ENCODE measurements around the gene PHAX.
"Not testable (repeated sequence)": the region's sequence is repeated elsewhere in the genome, so short reads cannot be mapped to it uniquely, and the experiment has no call there.

PHAX gene

GRCh38 chr5:126600631-126601511 lies at the start of gene PHAX:
PHAX (plus strand) TSS chr5:126600947; CDS start chr5:126600963, 16 bp downstream.
- peak; percentile 95 for TF ChIP-seq CTCF (IDR thresholded peaks at IDR 0.05)
- no peak for TF ChIP-seq ZFX (IDR thresholded peaks at IDR 0.05; ENCODE audit: borderline replicate concordance)
- peak within 1 kb of the TSS; percentile 91 for H3K27ac ChIP-seq

GRCh38 chr5:126552614-126553013 lies 48.1 kb upstream of the PHAX start:
- H3K27ac ChIP-seq = no peak overlapping the region
- TF ChIP-seq CTCF (IDR thresholded peaks at IDR 0.05) (no peak), ZFX (IDR thresholded peaks at IDR 0.05; ENCODE audit: borderline replicate concordance) (no peak)

GRCh38 chr5:126555101-126555500 lies 45.6 kb upstream of the PHAX start:
- H3K27ac ChIP-seq = not testable (repeated sequence)

- H3K27ac ChIP-seq = no peak overlapping the region
- TF ChIP-seq ZFX (IDR thresholded peaks at IDR 0.05; ENCODE audit: borderline replicate concordance) (no peak), CTCF (IDR thresholded peaks at IDR 0.05) (no peak; the same call in 1 of the 2 replicates)
Measured at GRCh38 chr5:126561908-126562307, 38.8 kb upstream of the PHAX start.

GRCh38 chr5:126562823-126563222 lies 37.9 kb upstream of the PHAX start:
- no peak overlapping the region for H3K27ac ChIP-seq
- no peak for TF ChIP-seq CTCF (IDR thresholded peaks at IDR 0.05)

- H3K27ac ChIP-seq = no peak overlapping the region
- TF ChIP-seq ZFX (IDR thresholded peaks at IDR 0.05; ENCODE audit: borderline replicate concordance) (no peak), CTCF (IDR thresholded peaks at IDR 0.05) (no peak)
Measured at GRCh38 chr5:126568206-126568755, 32.5 kb upstream of the PHAX start.

- no peak overlapping the region for H3K27ac ChIP-seq
- TF ChIP-seq ZFX (IDR thresholded peaks at IDR 0.05; ENCODE audit: borderline replicate concordance) (no peak), CTCF (IDR thresholded peaks at IDR 0.05) (no peak)
Measured at GRCh38 chr5:126575644-126576043, 25.1 kb upstream of the PHAX start.
